HG03342 (cell line): ENCODE measurements around the gene SLC2A5.
"Not testable (repeated sequence)": the region's sequence is repeated elsewhere in the genome, so short reads cannot be mapped to it uniquely, and the experiment has no call there.

Source experiments
- ATAC-seq: cut with Tn5 transposase; IDR thresholded peaks from one replicate; pipeline ENCODE4 v1.9.1; 2021; ENCODE audit warnings: mild to moderate bottlenecking, moderate library complexity; ENCODE audit not compliant: unreplicated experiment

SLC2A5 gene

DNA sequence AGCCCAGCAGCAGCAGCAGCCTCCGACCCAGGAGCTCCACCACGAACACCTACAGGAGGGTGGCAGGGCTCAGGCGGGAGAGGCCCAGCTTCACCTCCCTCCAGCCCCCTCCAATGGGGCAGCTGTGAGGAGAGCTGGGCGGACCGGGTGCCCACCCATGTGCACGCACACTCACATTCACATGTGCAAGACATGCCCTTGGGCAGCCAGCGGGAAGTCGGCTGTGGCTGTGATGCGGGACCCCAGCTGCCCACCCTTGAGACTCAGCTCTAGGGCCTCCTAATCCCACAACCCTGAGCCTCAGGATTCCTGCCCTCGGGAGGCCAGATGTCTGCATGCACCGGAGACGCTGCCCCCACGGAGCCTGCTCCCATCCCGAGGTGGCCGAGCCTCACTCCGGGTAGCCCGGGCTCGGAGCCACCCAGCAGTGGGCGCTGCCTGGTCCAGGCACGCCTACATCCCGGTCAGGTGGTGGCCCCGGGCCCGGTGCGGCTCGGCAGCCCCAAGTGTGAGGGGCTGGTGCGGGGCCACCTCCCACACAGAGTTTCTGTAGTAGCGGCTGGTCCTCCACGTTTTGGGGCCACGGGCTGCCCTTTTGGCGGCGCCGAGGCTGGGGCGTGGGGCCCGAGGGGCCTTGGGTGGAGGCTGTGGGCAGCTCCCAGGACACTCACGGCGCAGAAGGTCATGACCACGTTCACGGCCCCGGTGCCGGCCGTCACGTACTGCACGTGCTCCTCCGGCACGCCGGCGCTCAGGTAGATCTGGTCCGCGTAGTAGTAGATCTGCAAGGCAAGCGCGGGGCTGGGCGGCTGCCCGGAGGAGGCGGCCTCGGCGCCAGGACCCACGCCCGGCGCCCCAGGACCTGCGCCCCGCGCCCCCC lies 30.3 kb downstream of the SLC2A5 start:
- no peak for ATAC-seq

DNA sequence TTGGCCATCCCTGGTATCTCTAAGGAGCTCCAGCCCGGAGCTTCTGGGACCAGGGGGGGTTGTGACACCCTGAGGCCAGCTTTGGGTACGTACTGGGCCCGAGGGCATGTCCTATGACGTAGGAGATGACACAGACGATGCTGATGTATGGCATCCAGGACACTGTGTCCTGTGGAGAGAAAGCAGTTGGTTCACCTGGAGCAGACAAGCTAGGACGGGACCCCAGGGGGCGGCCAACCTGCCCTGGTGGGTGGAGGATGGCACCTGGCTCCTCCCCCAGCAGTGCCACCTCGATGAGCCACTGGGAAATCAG lies 31.1 kb downstream of the SLC2A5 start:
- ATAC-seq = no peak

DNA sequence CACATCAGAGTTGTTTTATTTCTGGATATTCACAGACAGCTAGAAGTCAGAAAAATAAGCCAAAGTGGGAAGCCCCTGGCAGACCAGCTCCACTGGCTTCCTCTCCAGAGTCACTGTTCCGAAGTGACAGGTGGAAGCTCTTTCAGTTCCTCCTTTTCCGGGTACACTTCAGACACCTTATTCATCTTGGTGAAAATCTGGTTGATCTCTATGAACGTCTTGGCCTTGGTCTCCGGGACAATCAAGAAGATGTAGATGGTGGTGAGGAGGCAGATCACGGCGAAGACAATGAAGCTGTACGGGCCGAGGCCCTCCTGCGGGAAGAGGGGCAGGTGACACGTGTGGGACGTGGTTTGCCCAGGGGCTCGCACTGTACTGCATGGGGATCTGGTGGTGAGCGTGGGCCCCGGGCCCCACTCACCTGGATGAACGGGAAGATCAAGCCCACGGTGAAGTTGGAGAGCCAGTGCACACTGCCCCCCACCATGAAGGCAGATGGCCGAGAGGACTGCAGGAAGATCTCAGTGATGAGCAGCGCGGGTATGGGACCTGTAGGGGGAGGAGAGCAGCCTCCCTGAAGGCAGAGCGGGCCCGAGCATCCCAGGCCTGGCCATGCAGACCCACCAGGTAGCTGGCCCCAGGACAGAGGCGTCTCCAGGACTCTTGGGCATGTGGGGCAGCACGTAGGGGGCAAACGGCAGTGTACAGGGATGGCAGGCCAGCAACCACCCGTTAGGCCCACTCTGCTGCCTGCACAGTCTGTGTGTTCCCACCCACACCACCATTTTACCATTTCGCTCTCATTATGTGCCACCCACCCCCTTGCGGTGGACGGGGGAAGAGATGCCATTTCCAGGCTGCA lies 31.7 kb downstream of the SLC2A5 start:
- ATAC-seq = no peak

DNA sequence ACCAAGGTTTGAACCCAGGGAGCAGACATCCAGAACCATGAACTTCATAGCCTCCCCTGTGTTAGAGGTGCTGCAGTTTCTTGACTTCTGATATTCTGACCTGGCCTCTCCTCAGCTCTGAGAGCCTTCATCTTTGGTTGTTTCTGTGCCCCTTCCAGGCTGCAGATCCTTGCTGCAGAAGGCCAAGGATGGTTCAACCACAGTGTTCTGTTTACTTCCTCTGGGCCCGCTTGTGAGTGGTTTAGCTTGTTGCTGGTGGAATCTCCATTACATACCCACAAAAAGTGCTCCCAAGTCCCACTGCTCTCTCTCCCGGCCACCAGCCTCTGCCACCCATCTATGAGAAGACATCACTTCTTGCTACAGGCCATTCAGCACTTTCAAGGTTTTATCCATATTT lies 34.2 kb downstream of the SLC2A5 start:
- no peak for ATAC-seq

DNA sequence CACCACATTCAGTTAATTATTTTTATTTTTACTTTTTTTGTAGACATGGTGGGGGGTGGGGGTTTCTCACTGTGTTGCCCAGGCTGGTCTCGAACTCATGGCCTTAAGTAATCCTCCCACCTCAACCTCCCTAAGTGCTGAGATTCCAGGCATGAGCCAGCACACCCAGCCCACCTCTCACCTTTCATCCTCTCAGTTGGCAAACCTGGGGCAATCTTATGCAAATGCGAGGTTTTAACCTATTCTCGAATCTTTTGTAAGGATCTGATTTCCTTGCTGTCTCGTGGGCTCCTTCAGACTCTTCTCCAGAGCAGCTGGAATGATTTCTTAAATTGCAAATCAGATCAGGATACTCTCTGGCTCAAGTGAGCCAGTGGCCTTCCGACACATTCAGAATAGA lies 36.1 kb downstream of the SLC2A5 start:
- no peak for ATAC-seq

DNA sequence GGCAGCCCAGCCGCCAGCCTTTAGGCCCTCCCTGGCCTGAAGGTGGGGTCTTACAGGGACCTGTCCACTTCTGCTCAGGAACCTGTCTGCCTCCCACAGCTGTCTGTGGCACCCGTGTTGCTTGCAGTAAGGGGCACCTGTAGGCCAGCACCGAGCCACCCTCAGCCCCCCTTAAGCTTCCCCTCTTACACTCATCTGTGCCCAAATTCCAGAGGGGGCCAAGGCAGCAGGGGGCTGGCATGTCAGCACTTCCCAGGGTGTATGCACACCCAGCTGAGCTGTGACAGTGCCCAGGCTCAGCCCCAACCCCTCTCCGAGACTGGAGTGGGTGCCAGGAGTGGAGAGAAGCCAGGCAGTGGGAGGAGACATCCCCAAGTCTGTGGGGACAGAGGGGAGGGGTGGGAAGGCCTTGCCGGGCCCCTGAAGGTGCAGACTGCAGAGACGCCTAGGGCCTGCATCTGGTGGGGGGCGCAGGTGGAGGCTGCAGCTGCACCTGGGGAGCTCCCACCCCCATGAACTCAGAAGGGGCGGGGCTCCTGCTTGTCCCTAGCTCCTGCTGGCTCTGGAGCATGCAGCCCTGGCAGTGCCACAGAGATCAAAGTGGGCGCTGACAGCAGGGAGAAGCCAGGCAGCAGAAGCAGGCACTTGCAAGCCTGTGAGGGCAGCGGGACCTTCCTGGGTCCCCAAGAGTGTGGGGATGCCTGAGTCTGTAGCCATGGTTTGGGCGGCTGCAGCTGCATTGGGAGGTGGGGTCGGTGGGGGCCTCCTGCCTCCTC lies 37.8 kb downstream of the SLC2A5 start:
- ATAC-seq = no peak

DNA sequence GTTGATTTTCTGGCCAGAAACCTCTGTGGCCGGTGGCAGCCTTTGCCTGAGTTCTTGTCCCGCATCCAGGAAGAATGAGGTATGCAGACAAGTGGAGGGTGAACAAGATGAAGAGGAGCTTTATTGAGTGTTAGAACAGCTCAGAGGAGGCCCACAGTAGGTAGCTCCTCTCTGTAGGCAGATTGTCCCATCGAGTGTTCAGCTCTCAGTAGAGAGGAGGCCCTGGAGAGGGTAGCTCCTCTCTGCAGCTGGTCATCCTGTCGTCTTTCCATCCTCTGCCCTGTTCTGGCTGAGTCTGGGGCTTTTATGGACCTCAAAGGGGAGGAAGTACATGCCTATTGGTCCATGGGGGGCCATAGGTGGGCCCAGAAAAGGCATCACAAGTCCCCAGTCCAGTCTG lies 38.4 kb downstream of the SLC2A5 start:
- ATAC-seq = not testable (repeated sequence)

DNA sequence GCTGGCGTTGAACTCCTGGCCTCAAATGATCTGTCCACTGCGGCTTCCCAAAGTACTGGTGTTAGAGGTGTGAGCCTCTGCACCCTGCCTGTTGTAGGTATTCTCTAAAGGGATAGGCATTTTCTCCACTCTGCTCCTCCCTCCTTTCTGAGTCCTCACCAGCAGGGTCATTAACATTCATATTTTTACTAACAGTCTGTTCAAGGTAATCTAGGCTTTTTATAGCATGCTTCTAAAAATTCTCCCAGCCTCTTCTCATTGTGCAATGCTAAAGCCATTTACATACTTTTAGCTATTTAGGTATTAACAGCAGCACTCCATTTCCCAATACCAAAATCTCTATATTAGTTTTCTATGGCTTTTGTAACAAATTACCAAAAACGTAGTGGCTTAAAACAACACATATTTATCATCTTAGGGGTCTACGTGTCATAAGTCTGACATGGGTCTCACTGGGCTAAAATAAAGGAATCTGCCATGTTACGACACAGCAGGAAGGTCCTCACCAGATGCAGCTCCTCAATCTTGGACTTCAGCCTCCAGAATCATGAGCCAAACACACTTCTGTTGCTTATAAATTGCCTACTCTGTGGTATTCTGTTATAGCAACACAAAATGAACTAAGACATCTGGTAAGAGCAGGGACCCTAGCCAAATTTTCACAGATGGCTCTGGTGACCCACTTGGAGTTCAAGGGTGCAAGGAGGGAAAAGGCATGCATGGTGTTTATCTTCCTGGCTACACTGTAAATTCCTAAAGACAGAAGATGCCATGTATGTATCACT lies 40.3 kb downstream of the SLC2A5 start:
- no peak for ATAC-seq

DNA sequence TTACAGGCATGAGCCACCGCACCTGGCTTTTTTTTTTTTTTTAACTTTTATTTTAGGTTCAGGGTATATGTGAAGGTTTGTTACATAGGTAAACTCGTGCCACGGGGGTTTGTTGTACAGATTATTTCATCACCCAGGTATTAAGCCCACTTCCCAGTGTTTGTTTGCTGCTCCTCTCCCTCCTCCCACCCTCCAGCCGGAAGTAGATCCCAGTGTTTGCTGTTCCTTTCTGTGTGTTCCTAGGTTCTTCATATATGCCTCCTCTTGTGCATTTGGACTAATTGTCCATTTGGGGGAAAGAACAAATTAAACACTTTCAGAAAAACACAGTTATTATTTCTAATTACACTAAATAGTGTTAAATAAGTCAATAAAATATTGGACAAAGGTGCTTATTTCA lies 42.1 kb downstream of the SLC2A5 start:
- ATAC-seq = no peak

DNA sequence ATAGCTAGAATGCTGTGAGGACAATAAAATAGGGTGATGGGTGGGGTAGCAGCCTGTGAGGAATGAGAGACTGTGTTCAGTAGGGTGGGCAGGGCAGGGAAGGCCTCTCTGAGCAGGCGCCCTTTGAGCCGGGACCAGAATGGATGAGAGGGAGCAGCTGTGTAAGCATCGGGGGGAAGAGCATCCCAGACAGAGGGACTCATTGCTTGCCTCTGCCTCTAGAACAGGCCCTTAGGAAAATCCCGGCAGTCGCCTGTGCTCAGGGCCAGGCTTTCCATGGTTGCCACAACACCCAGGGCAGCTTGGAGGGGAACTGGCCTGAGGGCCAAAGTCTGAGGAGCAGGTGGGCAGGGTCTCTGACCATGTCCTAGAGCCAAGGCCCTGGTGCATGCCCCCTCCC lies 44.0 kb downstream of the SLC2A5 start:
- ATAC-seq = no peak

DNA sequence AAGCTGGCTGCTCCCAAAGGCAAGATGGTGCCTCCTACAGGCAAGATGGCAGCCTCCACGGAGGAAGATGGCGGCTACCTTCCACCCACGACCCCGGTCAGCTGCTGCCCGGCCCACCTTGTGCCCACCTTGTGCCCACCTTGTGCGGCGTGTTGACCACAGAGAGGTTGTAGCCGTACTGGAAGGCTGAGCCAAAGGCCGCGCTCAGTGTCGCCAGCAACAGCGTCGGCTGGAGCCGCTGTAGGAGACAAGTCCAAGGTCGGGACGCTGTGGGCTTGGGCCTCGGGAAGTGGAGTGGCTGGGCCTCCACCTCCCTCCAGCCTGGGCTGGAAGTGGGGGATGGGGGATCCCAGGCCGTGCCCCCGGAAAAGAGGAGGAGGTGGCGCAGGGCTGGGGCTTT lies 44.6 kb downstream of the SLC2A5 start:
- no peak for ATAC-seq

DNA sequence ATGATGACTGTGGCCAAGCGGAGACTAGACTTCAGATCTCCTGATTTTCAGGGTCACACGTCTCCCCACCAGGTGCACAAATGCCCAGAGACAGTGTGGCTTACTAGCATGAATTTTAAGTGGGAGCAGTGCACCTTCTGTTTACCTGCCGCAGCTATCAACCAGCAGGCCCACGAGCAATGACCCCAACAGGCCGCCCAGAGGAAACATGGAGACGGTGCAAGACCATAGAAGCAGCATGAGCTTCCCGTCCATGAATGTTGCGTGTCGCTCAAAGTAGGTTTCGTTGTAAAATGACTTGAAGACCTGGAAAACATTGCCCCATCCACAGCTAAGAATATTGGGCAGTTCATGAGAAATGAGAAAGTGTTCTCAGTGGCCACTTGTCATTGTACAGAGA lies 46.7 kb downstream of the SLC2A5 start:
- ATAC-seq = no peak

DNA sequence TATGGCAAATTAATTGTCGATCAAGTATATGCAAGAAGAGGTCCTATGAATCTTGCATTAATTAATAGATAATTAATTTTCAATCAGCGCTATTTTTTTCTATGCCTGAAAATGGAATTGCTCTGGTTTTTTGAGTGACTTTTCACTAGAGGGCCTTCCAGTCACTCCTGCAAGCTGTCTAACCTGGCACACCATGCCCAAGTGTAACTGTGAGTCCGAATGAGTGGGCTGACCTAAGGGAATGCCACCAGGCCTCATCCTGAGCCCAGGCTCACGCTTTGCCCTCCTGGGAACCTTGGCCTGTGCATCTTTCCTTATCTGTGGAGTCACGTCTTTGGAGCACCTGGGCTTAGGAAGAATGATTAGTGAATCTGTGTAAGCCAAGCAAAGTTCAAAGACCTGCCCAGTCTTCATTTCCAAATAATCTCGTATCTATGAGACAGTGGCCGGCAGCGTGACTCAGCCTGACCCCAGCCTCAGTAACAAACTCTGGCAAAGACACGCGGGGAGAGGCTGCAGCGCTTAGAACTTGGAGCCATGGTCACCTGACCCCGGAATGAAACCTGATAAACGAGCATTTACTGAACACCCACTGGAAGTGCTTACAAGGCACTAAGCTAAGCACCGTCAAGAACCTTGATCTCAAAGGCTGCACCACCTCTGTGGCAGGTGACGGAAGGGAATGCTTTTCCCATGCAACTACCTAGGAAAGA lies 47.3 kb downstream of the SLC2A5 start:
- ATAC-seq = not testable (repeated sequence)

DNA sequence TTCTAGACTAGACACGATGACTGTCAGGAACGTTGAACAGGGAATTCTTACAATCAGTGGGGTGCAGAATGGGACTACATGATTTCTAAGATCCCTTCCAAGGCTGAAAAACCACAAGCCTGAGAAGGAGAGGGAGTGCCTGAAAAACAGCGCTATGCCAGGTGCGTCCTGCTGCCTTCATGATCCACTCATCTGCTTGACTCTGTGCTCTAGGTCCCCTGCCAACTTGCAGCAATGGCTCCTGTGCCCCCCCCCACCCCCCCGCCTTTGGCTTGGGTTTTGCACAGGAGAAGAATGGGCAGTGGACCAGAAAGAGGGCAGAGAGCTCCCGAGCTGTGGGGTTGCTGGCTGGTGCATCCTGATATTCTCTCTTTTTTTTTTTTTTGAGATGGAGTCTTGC lies 49.1 kb downstream of the SLC2A5 start:
- no peak for ATAC-seq

DNA sequence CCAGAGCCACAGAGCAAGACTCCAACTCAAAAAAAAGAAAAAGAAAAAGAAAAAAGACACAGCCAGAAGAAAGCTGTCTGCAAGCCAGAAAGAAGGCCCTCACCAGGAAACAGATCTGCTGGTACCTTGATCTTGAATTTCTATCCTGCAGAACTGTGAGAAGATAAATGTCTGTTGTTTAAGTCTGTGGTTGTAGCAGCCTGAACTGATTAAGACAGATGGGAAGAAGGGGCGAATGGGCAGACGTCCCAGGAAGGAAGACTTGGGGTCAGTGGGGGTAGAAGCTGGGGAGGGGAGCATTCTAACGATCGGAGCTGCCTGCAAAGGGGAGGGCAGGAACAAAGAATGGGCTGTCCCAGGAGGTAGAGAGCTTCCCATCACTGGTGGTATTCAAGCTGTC lies 49.5 kb downstream of the SLC2A5 start:
- no peak for ATAC-seq

DNA sequence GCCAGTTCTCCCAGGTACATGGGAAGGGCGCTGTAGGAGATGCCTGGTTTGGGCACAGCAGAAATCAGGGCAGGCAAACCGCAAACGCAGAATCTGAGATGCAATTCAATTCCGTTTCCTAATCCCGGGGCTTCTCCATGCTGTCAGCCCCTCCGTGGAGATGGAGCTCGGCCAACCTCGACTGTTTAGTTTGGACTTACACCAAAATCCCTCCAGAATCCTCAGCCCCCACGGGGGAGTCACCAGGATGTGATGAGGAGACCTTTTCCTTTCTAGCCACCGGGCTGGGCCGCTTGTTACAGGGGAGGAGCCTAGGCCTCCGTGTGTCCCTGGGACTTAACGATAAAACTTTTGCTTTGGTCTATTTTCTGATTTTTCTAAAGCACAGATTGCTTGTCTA lies 51.1 kb downstream of the SLC2A5 start:
- no peak for ATAC-seq

DNA sequence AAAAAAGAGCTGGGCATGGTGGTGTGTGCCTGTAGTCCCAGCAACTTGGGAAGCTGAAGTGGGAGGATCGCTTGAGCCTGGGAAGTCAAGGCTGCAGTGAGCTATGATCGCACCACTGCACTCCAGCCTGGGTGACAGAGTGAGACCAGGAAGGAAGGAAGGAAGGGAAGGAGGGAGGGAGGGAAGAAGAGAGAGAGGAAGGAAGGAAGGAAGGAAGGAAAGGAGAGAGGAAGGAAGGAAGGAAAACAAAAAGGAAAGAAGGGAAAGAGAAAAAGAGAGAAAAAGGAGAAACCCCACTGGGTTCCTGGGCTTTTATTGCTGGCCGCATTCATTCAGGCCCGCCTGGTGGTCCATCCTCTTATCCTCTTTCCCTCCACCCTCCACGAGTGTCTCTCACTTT lies 53.0 kb downstream of the SLC2A5 start:
- ATAC-seq = no peak

DNA sequence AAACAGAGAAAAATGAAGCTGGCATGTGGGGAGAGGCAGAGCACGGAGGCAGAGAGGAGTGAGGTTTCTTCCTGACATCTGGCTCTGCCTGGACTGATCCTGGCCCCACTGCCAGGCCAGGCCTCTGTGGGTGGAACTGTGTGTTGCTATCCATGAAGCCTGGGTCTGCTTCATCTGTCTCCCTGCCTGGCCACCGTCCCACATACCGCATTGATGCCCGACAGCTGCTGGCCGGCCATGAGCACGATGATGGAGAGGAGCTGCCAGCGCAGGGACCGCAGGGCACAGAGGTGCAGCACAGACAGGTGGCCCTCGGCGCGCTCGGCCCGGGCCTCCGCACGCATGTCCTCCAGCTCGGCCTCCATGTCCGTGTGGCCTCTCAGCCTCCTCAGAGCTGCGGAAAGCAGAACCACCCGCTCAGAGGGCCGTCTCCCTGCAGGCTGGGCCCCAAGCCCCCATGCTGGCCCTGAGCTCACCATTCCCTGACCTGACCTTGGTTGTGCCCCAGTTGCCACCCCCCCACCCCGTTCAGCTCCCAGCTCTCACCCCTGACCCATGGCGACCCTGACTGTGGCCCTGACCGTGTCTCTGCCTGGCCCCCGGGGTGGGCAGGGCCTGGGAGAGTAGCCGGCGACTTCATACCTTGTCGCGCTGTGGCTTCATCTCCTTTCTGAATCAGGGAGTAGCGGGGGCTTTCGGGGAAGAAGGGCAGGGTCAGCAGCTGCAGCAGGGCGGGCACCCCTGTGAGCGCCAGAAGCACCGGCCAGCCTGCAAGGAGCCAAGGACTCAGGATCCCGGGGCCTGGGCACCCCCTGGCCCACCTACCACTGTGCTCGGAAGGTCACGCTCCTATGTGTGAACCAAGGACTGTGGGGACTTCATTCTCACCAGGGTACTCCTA lies 54.7 kb downstream of the SLC2A5 start:
- no peak for ATAC-seq

DNA sequence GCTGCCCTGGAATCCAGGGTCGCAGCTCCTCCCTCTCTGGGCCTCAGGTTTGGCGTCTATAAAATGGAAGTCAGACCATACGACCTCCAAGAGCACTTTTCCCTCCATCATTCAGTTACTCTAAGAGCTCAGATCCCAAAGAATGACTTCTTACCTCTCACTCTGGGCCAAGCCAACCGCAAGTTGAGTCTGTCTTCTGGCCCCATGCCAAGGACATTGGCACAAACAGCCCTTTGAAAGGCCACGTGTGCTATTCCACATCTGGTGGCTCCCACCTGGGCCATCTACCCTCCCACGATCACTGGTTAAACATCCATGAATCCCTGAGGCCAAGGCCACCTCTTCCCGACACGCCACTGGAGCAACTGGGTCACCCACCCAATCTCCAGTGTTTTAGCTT lies 55.6 kb downstream of the SLC2A5 start:
- ATAC-seq = no peak
